GM18507 (cell line): ENCODE data around the gene RPL18A.

Source experiments
- DNase-seq: peaks from one replicate; pipeline ENCODE4 v3.0.0; 2011; ENCODE audit warnings: low read depth; ENCODE audit not compliant: insufficient read length; ENCODE audit errors: extremely low spot score
- FAIRE-seq: peaks from 2 replicates; lab custom pipeline; 2011; peaks lifted over from hg19 to GRCh38; lab: Jason Lieb, UNC

RPL18A gene

DNA sequence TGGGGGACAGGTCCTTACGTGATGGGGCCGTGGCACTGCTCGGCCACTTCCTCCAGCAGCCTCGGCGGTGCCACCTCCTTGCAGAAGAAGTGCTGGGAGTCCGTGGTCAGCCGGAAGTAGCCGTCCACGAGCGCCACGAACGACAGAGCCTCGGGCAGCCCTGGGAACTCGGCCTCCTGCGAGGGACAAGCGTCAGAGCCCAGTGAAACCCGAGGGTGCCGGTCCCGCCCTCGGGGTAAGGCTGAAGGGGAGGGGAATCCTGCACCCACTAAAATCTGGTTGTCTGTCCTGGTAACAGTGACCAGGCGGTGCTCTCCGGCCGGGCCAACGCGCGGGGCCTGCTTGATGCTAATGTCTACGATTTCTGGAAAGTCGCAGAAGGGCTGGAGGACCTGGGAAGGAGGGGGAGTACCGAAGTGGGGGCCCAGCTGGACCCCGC, 18.3 kb upstream of the RPL18A start:
- FAIRE-seq: no peak

GRCh38 chr19:17841810-17842662, 17.7 kb upstream of the RPL18A start:
- DNase-seq (peak; percentile 51), FAIRE-seq (no peak)

More for the DNA sequence above, 18.3 kb upstream of the RPL18A start:
- DNase-seq: no peak

DNA sequence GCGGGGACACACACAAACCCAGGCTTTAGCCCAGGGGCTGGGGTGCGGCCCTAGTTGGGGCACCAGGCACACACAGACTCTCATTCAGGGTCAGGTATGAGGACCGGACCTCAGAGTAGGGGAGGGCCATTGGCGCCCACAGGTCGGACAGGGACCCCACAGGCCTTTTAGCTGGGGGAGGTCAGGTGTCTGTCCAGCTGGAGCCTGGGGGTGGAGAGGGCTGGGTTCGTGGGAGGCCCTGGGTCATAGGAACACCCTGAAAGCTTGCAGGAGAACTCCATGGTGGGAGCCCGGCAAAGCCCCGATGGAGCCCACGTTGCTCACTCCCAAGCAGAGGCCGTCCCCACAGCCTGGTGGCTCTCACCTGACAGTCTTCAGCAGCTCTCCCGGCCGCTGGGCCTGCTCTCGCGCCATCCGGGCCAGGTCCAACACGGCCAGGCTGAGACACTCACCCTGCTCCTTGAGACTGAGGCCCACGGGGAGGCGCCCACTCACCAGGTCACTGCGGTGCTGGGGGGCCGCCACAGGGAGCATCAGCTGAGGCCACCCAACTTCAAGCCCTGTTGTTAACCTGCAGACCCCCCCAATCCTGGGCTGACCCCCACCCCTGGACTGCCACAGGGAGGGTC, 16.9 kb upstream of the RPL18A start:
- FAIRE-seq: no peak
- DNase-seq: no peak

- no peak for FAIRE-seq
- DNase-seq: no peak
These were observed 16.4 kb upstream of the RPL18A start for GRCh38 chr19:17843292-17843827.

DNA sequence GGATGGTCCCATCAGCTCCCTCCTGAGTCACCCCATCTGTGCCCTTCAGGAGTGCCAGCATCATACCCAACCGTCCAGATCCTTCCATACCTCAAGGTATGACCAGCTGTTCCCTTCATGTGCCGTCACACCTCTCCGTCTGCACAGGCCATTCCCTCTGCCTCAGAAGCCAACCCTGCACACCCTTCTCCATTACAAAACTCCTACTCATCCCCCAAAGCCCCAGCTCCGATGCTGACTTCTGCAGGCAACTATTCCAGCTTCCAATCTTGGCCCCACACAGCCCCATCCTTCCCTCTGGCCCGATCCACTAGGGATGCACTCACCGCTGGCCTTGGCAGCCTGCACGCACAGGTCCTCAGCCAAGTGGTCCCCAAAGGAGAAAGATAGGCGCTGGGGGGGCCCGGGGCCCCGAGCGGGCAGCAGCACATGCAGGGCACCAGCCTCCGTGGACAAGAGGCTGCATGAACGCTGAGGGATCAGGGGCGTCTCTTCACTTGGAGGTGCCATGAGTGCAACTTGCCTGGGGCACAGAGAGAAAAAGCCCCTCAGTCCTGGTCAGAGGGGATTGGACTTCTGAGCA, 15.7 kb upstream of the RPL18A start:
- FAIRE-seq: no peak

GRCh38 chr19:17846146-17846545, 13.6 kb upstream of the RPL18A start:
- FAIRE-seq (peak; percentile 54), DNase-seq (no peak)

More for the DNA sequence above, 15.7 kb upstream of the RPL18A start:
- DNase-seq: no peak

DNA sequence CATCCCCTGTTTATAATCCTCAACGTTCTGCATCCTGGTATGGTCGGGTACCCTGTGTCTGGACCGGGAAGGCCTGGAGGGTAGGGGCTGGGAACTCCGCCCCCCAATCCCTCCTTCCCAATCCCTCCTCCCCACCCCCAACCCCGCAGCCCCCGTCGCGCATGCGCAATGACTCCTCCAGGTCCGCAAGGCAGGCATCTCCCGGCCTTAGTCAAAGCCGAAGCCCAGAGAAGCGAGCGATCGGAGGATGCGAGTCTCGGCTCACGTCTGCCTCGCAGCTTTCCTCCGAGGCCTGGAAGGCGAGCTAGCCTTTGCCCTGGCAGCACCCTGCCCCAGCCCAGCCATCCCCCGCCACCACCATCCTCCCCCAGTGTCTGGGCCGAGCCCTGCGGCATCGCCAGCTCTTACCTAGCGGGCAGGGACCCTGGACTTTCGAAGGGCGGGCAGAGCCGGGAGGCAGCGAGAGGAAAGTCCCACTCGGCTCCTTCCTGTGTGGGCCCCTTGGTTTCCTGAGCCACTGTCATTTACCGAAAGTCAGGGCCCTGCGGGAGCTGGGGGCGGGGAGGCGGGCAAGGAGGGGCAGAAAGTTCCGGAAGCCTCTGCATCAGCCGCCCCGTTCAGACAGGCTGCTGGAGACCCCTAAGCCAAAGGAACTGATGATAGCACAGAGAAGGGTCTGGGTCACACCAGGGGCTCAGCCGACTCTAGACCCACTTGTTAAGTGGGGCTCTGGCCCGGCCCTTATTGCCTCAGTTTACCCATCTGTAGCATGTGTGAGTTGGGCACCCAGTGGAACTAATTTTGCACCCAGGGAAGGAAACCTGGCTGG, 12.0 kb upstream of the RPL18A start, which contains the start of gene JAK3:
Gene JAK3 (minus strand): TSS at position 445 of the 829 bp plus-strand sequence. CDS start 3,565 bp downstream, outside the sequence.
- FAIRE-seq (peak; percentile 89), DNase-seq (peak; percentile 78)

DNA sequence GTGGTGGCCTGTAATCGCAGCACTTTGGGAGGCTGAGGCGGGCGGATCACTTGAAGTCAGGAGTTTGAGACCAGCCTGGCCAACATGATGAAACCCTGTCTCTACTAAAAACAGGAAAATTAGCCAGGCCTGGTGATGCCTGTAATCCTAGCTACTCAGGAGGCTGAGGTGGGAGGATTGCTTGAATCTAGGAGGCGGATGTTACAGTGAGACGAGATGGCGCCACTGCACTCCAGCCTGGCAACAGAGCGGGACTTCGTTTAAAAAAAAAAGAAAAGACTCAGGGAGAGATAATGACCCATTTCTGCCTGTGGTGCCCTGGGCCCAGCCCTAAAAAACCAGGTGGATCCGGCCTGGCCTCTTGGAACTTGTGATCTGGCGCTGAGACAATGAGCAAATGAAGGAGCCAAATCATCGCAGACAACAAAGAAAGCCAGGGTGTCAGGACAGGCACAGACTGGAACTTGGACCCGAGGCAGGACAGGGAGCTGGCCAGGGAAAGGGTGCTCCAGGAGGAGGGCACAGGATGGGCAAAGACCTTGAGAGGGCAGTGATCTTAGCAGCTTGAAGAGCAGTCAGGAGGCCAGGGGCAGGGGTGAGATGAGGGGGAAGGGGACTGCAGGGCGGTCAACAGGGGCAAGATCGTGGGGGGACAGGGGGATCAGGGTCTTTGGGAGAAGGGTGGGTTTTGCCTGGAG, 11.0 kb upstream of the RPL18A start:
- DNase-seq (no peak), FAIRE-seq (no peak)

DNA sequence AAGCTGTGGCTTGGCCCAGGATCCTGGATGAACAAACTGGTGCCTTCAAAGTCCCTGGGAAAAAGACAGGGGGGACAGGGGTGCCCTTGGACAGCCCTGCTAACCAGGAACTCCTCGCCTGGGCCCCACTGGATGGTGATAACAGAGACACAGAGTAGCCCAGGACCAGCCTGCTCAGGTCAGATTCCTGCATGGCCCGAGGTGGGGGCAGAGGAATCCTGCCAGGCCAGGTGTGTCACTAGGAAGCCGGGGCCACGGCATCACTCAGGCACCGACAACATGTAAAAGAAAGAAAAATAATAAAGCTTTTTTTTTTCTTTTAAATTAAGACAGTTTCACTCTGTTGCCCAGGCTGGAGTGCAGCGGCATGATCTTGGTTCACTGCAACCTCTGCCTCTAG, 5.6 kb upstream of the RPL18A start:
- FAIRE-seq (no peak), DNase-seq (no peak)

- DNase-seq (peak; percentile 64), FAIRE-seq (peak; percentile 85)
These were observed 4.2 kb upstream of the RPL18A start for GRCh38 chr19:17855280-17856152.

GRCh38 chr19:17860331-17860992, 752 bp downstream of the RPL18A start:
- DNase-seq (no peak), FAIRE-seq (no peak)

DNA sequence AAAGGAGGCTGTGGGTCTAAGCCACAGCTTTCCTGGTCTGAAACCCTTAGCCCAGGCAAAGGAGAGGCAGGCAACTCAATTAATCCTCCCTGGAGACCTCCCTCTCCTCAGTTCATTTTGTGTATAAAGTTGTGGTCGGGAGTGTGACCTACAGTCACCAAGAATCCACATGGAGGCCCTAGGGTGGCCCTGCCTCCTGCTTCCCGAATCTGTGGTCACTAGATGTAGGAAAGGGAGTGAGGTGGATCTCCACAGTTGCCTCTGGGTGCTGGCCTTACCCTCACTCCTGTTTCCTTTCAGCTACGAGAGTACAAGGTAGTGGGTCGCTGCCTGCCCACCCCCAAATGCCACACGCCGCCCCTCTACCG, 1.3 kb downstream of the RPL18A start:
- DNase-seq: no peak
- no peak for FAIRE-seq

DNA sequence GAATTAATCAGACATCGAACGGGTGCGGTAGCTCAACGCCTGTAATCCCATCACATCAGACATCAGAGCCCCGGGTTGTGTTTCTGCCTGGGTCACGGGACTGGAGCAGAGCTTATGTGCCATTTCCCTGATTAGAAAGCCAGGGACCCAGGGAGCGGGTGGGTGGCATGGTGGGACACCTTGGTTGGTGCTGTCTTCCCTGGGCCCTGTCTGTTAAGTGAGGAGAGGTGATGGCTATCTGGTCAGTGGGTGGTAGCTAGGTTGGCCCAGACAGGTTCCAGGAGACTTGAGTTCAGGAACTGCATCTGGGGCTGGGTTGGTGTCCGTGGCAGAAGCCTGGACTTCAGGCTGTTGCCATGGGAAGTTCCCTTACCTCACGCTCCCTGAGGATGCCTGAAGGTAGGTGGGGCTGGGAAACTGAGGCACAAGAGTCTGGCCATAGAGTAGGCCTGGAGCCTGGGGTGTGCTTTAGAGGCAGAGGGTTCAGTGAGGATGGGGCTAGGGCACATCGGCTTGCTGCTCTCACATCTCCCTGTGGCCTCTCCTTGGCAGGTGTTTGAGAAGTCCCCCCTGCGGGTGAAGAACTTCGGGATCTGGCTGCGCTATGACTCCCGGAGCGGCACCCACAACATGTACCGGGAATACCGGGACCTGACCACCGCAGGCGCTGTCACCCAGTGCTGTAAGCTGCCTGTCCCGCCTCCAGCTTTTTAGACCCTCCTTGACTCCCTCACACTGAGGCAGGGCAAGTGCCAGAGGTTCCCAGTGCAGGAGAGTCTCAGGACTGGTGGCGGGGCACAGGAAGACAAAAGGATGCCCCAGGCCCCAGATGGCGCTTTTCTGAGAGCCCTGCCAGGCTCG, 2.1 kb downstream of the RPL18A start:
- DNase-seq: no peak
- no peak for FAIRE-seq

DNA sequence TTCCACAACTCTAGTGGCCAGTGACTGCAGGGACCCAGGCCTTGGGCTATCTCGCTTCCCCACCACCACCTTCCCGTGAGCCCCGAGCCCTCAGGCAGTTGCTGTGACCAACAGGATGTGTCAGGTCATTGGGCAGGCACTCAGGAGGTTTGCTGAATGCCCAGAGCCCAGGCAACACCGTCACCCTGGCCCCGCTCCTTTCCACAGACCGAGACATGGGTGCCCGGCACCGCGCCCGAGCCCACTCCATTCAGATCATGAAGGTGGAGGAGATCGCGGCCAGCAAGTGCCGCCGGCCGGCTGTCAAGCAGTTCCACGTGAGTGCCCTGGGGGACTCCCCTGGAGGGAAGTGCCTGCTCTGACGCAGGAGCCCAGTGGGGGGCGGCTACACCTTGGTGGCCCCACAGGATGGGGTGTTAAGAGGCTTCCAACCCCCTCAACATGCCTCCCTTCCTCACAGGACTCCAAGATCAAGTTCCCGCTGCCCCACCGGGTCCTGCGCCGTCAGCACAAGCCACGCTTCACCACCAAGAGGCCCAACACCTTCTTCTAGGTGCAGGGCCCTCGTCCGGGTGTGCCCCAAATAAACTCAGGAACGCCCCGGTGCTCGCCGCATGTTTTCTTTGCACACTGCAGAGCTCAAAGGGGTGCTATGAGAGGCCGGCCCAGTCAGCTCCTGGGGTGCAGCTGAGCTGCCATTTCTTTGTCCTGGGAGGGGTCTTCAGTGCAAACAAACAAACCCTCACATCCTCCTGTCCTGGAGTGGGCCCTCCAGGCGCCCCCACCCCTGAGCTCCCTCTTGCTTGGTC, 3.2 kb downstream of the RPL18A start:
- FAIRE-seq: no peak
- DNase-seq: no peak

- FAIRE-seq (no peak), DNase-seq (no peak)
These were observed 3.9 kb downstream of the RPL18A start for GRCh38 chr19:17863520-17864182.
